ENCODE results near the gene CPZ.

GRCh38 chr4:8639777-8640720 is 47.5 kb downstream of the CPZ start:
- TF ChIP-seq CTCF (IDR thresholded peaks at IDR 0.05; ENCODE audit: low read length) (no peak), EZH2 (IDR thresholded peaks at IDR 0.05; ENCODE audit: borderline replicate concordance, low read length) (no peak)

Measured in OCI-LY1 (cell line).